Smooth muscle cell (in vitro differentiated cells): ENCODE measurements around the gene SLC38A10. TPM values are rescaled to one million over a fixed set of nuclear protein-coding genes. Genes with fewer than 3 reads are reported as not detected.

Experiments used
- DNase-seq: peaks from one replicate; lab custom pipeline; 2025; ENCODE audit not compliant: unreplicated experiment; lab: John Stamatoyannopoulos, UW
- H2AFZ ChIP-seq: fragments of 200-600 bp; sonication (generic); 2 replicates; pipeline ENCODE4 v1.6.0; 2016; ENCODE audit warnings: antibody characterized with exemption, low read depth, mild to moderate bottlenecking
- H3F3A ChIP-seq: fragments of 200-600 bp; sonication (generic); 2 replicates; pipeline ENCODE4 v1.6.0; 2017; ENCODE audit warnings: antibody characterized with exemption, low read depth
- H3K27ac ChIP-seq: fragments of 200-600 bp; sonication (generic); 2 replicates; pipeline ENCODE4 v1.5.1; 2016; ENCODE audit warnings: low read depth, mild to moderate bottlenecking
- H3K27me3 ChIP-seq: fragments of 200-600 bp; sonication (generic); 2 replicates; pipeline ENCODE4 v1.6.1; 2016; ENCODE audit warnings: low read depth, mild to moderate bottlenecking
- H3K36me3 ChIP-seq: fragments of 200-600 bp; sonication (generic); 2 replicates; pipeline ENCODE4 v1.5.1; 2016; ENCODE audit warnings: low read depth
- H3K4me1 ChIP-seq: fragments of 200-600 bp; sonication (generic); 2 replicates; pipeline ENCODE4 v1.5.1; 2016; ENCODE audit warnings: low read depth
- H3K4me2 ChIP-seq: fragments of 200-600 bp; sonication (generic); 2 replicates; pipeline ENCODE4 v1.6.0; 2016; ENCODE audit warnings: mild to moderate bottlenecking
- H3K4me3 ChIP-seq: fragments of 200-600 bp; sonication (generic); 2 replicates; pipeline ENCODE4 v1.5.1; 2016; ENCODE audit warnings: mild to moderate bottlenecking
- H3K79me2 ChIP-seq: fragments of 200-600 bp; sonication (generic); 2 replicates; pipeline ENCODE4 v1.6.0; 2016; ENCODE audit warnings: low read depth, mild to moderate bottlenecking
- H3K9ac ChIP-seq: fragments of 200-600 bp; sonication (generic); 2 replicates; pipeline ENCODE4 v1.6.0; 2016; ENCODE audit warnings: low read depth
- H3K9me3 ChIP-seq: fragments of 200-600 bp; sonication (generic); replicated peaks from 2 replicates; pipeline ENCODE4 v1.5.1; 2016; ENCODE audit warnings: low read depth
- H4K20me1 ChIP-seq: fragments of 200-600 bp; sonication (generic); 2 replicates; pipeline ENCODE4 v1.6.0; 2016; ENCODE audit warnings: low read depth
- WGBS: methylation state at CpG from one replicate; pipeline ENCODE4 v1.1.7; 2016; ENCODE audit warnings: low lambda C conversion rate; 5-methylcytosine and 5-hydroxymethylcytosine counted together
- polyA plus RNA-seq: library from polyadenylated mRNA; unstranded; fragments of >200 nt; fragmentation: Nextera tagmentation; extraction: Ambion mirVana; gene quantifications from 2 replicates; pipeline ENCODE4 v1.2.1, GENCODE V29; 2016
- total RNA-seq: library from RNA; depleted of rRNA; stranded (reverse); fragments of >200 nt; gene quantifications from 2 replicates; pipeline ENCODE4 v1.2.3, GENCODE V29; 2014
- TF ChIP-seq, protein P1 (sequence below): fragments of 200-600 bp; sonication (generic); IDR thresholded peaks from 2 replicates; pipeline ENCODE4 v1.5.1; 2017; ENCODE audit warnings: borderline replicate concordance, mild to moderate bottlenecking, antibody characterized with exemption; ENCODE audit not compliant: insufficient read depth, poor library complexity, severe bottlenecking

The SLC38A10 gene
- total and polyA plus RNA-seq, 2 experiments from 2014 or later: 61.6 to 97.1 TPM

DNA sequence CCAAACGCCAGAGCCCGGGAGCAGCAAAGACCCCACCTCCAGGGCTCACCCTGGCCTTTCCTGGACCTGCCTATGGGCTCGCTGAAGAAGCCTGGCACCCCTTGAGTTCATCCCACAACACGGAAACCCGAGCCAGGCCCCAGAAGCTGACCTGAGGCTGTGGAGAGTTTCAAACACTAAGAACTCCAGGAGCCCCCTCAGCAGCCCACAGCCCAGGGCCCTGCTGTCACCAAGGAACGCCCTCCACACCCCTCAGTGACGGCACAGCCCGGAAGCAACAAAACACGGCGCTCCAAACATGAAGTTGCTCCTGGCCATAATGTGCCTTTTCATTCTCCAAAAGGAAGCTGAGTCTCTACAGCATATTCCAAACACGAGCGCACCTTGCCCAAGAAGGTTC is 9.2 kb downstream of the SLC38A10 start:
- TF ChIP-seq, protein P1, sequence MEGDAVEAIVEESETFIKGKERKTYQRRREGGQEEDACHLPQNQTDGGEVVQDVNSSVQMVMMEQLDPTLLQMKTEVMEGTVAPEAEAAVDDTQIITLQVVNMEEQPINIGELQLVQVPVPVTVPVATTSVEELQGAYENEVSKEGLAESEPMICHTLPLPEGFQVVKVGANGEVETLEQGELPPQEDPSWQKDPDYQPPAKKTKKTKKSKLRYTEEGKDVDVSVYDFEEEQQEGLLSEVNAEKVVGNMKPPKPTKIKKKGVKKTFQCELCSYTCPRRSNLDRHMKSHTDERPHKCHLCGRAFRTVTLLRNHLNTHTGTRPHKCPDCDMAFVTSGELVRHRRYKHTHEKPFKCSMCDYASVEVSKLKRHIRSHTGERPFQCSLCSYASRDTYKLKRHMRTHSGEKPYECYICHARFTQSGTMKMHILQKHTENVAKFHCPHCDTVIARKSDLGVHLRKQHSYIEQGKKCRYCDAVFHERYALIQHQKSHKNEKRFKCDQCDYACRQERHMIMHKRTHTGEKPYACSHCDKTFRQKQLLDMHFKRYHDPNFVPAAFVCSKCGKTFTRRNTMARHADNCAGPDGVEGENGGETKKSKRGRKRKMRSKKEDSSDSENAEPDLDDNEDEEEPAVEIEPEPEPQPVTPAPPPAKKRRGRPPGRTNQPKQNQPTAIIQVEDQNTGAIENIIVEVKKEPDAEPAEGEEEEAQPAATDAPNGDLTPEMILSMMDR: no peak
- Histone ChIP-seq H3K9ac (no peak overlapping the region), H3K27me3 (no peaks in the 10 kb centered on the region), H4K20me1 (peaks cover 74% of the 10 kb centered on the region), H3F3A (no peaks in the 10 kb centered on the region), H3K9me3 (no peaks in the 10 kb centered on the region), H3K4me1 (no peaks in the 10 kb centered on the region), H3K36me3 (no peaks in the 10 kb centered on the region), H3K79me2 (peaks cover 35% of the 10 kb centered on the region), H3K4me2 (no peak overlapping the region), H3K4me3 (no peak overlapping the region), H3K27ac (no peak overlapping the region), H2AFZ (no peak overlapping the region)
- 90% methylated on average over 12 of the region's 12 CpGs for WGBS
- no peak for DNase-seq

DNA sequence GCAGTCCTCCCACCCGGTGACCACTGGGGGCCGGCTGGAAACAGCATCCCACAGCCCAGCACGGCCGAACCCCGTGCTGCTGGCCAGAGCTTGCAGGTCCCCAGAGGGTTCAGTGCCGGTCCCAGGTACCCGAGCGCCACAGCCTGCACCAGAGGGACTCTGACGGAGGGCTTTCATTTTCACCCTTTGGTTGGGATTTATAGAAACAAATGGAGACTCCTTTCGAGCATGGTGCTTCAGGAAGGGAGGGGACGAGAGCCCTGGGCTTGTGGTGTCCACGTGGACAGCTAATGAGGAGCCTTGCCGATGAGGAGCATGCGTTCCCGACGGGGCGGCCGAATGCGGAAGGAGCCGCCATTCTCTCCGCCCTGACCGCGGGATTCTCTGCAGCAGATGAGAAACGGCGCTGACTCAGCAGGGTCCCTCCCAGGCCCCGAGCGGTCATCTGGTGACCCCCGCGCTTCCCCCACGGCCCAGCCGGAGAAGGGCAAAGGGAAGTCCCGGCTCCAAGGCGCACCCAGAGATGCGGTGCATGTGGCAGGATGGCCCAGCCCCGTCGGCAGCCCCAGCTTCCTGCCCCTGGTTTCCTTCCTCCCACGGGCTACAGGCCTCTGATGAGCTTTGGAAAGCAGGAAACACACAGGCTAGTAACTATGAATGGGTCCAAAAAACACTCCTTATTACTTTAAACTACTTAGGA is 9.8 kb downstream of the SLC38A10 start:
- Histone ChIP-seq H3K79me2 (peaks cover 30% of the 10 kb centered on the region), H3K4me3 (no peak overlapping the region), H3K9me3 (no peaks in the 10 kb centered on the region), H3K27me3 (no peaks in the 10 kb centered on the region), H4K20me1 (peaks cover 69% of the 10 kb centered on the region), H3K27ac (no peak overlapping the region), H3K36me3 (no peaks in the 10 kb centered on the region), H3F3A (no peaks in the 10 kb centered on the region), H3K4me2 (no peak overlapping the region), H3K4me1 (no peaks in the 10 kb centered on the region), H2AFZ (no peak overlapping the region), H3K9ac (no peak overlapping the region)
- TF ChIP-seq, protein P1: no peak
- DNase-seq: no peak
- 80% methylated on average over 31 of the region's 37 CpGs for WGBS

DNA sequence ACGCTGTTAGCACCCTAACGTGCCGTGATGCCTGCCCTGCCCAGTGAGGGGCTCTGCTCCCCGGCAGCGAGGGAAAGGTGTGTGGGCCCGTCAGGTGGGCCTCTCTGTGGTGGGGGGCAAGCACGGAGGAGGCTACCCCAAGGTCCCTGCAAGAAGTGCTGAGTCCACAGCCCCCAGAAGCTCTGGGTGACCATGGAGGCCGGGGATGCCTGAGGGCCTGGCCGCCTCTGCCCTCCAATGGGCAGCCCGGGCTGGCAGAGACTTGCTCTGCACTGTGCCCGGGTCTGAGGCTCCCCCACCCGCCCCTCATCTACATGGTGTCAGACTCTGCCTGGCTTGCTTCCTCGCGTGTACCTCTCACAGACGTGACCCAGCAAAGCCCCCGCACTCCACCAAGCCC is 12.2 kb downstream of the SLC38A10 start:
- DNase-seq: no peak
- peaks cover 9% of the 10 kb centered on the region for H3K79me2 ChIP-seq
- no peaks in the 10 kb centered on the region for H3K9me3 ChIP-seq
- no peaks in the 10 kb centered on the region for H3K27me3 ChIP-seq
- no peak overlapping the region for H3K4me3 ChIP-seq
- no peak overlapping the region for H3K27ac ChIP-seq
- TF ChIP-seq, protein P1: no peak
- H2AFZ ChIP-seq: no peak overlapping the region
- no peak overlapping the region for H3K9ac ChIP-seq
- no peak overlapping the region for H3K4me2 ChIP-seq
- peaks cover 56% of the 10 kb centered on the region for H4K20me1 ChIP-seq
- H3F3A ChIP-seq: no peaks in the 10 kb centered on the region
- 94% methylated on average over 11 of the region's 16 CpGs for WGBS
- no peaks in the 10 kb centered on the region for H3K36me3 ChIP-seq
- no peaks in the 10 kb centered on the region for H3K4me1 ChIP-seq

DNA sequence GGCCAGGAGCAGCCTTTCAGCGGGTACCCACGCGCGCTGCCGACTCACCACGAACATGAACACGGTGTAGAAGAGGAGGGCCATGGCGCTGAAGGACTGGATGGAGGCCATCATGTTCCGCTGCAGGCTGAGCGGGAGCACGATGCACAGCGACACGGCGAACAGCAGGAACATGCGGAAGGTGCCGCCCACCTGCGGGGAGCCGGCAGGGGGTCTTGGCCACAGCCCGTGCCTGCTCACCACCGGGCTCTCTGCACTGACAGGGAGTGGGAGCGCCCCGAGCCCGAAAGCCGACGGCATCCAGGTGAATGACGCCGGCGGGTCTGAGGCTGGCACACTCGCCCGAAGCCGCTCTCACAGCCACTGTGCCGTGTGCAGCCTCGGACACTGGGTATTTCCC is 13.0 kb downstream of the SLC38A10 start:
- H3K4me1 ChIP-seq: no peaks in the 10 kb centered on the region
- H2AFZ ChIP-seq: no peak overlapping the region
- TF ChIP-seq, protein P1: no peak
- H3K4me2 ChIP-seq: no peak overlapping the region
- H3K9ac ChIP-seq: no peak overlapping the region
- peaks cover 5% of the 10 kb centered on the region for H3K79me2 ChIP-seq
- WGBS: 97% methylated on average over 33 of the region's 33 CpGs
- H4K20me1 ChIP-seq: peaks cover 54% of the 10 kb centered on the region
- no peaks in the 10 kb centered on the region for H3K9me3 ChIP-seq
- no peak for DNase-seq
- no peaks in the 10 kb centered on the region for H3K36me3 ChIP-seq
- H3K27ac ChIP-seq: no peak overlapping the region
- H3K4me3 ChIP-seq: no peak overlapping the region
- no peaks in the 10 kb centered on the region for H3F3A ChIP-seq
- H3K27me3 ChIP-seq: no peaks in the 10 kb centered on the region
